ENCODE measurements around the gene LECT2.

The LECT2 gene

DNA sequence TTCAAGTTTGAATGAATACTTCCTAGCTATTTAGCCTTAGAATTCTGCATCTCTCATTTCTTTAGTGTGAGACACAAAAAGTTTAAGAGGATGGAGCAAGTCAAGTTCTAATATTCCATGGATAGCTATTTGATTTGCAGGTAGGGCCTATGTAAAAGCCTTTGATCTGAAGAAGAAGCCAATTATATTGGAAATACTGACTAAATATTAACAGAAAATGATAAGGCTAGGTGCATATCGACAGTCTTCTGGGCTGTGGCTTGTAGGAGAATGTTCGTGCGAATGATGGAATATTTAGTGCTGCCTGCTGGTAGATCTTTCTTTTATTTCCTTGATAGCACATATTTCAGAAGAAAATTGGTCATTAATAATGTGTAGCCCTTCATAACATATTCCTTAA lies at the start of gene LECT2:
TSS of gene LECT2 (minus strand) at position 85 of the 400 bp plus-strand sequence. CDS start 150 bp downstream, outside the sequence.
- no peaks in the 10 kb centered on the region for H3K9me3 Mint-ChIP-seq
- H3K27ac Mint-ChIP-seq, result no peak within 1 kb of the TSS
- no peak for DNase-seq (ENCODE audit: low spot score in 2 of 2)
- H3K36me3 Mint-ChIP-seq, result no peaks in the 10 kb centered on the region
- no peak within 1 kb of the TSS for H3K4me3 Mint-ChIP-seq
- ATAC-seq, result no peak
- no peaks in the 10 kb centered on the region for H3K4me1 Mint-ChIP-seq

DNA sequence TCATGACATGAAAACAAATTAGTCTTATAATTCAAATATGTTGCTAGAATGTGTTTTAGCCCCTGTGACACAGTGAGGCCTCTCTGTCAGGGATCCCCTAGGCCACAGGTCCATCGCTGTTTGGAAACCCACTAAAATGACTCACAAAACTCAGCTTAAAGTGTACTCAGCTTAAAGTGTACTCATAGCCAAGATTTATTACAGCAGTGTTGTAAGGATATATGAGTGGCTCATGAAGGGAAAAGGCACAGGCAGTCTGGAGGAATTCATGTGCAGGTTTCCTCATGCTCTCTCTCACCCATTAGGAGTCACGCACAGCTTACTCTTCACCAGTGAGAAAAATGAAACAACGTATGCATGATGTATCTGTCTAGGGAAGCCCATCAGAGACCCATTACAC lies 49.7 kb upstream of the LECT2 start:
- no peaks in the 10 kb centered on the region for H3K4me1 Mint-ChIP-seq
- no peaks in the 10 kb centered on the region for H3K36me3 Mint-ChIP-seq
- H3K9me3 Mint-ChIP-seq, result no peaks in the 10 kb centered on the region
- H3K4me3 Mint-ChIP-seq, result no peak overlapping the region
- H3K27ac Mint-ChIP-seq, result no peak overlapping the region
- no peak for ATAC-seq
- DNase-seq (ENCODE audit: low spot score in 2 of 2), result peak in 1 of 2 donors; percentile 20

DNA sequence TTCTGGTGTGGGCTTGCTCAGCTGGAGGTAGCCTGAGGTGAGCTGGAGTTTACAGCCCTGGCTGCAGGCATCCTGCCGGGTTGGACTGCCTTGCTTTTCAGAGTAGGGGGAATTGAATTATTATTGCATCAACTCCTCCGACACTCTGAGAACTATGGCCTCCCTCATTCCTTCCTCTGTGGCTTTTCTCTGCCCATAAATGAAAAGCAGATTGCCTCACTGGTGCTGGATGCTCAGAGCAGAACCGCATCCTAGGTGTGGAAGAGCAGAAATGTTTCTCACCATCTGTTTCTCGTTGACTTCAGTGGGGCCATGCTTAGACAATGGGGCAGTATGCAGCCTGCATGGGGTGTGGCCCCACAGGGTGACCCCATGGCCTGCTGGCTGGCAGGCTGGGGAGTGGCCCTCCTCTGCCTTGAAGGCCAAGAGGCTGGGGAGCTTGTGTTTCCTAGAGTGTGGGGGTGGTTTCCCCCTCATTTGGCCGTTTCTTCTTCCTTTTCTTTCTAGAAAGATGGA lies 46.7 kb upstream of the LECT2 start:
- ATAC-seq (no peak), DNase-seq (ENCODE audit: low spot score in 2 of 2) (no peak)
- Mint-ChIP-seq H3K27ac (no peak overlapping the region), H3K36me3 (no peaks in the 10 kb centered on the region), H3K4me1 (no peaks in the 10 kb centered on the region), H3K9me3 (no peaks in the 10 kb centered on the region), H3K4me3 (no peak overlapping the region)

DNA sequence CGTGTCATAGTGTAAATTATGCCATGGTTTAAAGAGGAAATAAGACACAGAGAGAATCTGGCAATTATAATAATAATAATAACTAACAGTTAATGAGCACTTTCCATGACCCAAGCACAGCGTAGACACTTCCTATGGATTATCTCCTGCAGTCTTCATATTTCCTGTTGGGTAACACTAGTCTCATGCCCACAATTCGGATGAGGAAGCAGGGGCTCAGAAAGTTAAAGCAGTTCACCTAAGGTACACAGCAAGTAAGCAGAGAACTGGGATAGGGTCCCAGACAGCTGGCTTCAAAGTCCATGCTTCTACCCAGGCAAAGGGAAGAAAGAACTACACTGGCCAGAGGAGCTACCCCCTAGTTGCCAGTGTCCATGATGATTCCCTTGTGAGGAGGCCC lies 46.1 kb upstream of the LECT2 start:
- Mint-ChIP-seq H3K4me3 (no peak overlapping the region), H3K4me1 (no peaks in the 10 kb centered on the region), H3K9me3 (no peaks in the 10 kb centered on the region), H3K36me3 (no peaks in the 10 kb centered on the region), H3K27ac (no peak overlapping the region)
- ATAC-seq (no peak), DNase-seq (ENCODE audit: low spot score in 2 of 2) (no peak)

DNA sequence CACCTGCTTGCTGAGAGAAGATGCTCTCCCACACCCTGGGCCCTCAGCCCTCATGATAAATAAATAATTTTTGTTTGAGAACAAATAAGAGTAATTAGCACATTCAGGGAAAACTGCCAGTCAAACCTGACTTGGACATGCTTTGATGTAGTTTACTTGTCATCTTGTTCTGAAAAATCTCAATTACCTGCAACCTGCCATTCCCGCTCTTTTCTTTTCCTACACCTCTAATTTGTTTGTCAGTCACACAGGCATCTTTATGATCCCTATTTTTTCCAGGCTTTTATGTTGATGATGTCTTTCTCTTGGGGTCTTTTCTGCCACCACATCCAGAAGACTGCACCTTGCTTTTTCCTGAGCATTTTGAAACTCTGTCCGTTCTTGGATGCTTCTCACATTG lies 45.4 kb upstream of the LECT2 start:
- no peak for ATAC-seq
- Mint-ChIP-seq H3K36me3 (no peaks in the 10 kb centered on the region), H3K9me3 (no peaks in the 10 kb centered on the region)

DNA sequence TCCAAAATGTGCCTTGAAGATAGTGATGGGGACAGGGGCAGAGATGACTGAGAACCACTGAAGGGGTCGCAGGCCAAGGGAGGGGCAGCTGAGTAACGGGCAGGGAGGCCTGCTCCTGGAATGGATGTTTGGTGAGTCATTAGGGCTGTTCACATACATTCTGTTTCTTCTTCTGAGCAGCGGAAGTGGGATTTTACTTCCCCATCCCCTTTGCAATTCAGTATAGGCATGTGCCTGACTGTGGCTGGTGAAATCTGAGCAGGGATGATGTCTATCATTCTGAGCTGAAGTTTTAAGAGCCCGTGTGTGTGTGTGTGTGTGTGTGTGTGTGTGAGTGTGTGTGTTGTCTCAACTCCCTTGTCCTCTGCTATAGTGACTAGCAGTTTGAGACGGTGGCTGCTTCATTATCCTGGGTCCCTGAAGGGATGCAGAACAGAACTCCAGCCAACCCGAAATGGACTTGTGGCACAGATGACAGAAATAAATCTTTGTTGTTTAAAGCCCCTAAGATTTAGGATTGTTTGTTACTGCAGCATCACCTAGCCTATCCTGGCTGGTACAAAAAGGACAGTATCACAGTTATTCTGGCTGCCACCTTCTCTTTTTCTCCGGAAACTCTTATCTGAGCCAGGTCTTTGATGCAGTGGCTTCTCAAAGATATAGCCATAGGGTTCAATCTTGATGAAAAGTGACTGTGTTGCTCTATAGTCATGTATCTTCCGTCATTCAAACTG lies 44.8 kb upstream of the LECT2 start:
- ATAC-seq (no peak), DNase-seq (ENCODE audit: low spot score in 2 of 2) (peak in 1 of 2 donors; percentile 26)
- no peaks in the 10 kb centered on the region for H3K36me3 Mint-ChIP-seq
- no peak overlapping the region for H3K4me3 Mint-ChIP-seq
- no peaks in the 10 kb centered on the region for H3K4me1 Mint-ChIP-seq
- no peak overlapping the region for H3K27ac Mint-ChIP-seq
- no peaks in the 10 kb centered on the region for H3K9me3 Mint-ChIP-seq

More for the DNA sequence above, 45.4 kb upstream of the LECT2 start:
- DNase-seq (ENCODE audit: low spot score in 2 of 2), result no peak
- Mint-ChIP-seq H3K27ac (no peak overlapping the region), H3K4me1 (no peaks in the 10 kb centered on the region), H3K4me3 (no peak overlapping the region)

DNA sequence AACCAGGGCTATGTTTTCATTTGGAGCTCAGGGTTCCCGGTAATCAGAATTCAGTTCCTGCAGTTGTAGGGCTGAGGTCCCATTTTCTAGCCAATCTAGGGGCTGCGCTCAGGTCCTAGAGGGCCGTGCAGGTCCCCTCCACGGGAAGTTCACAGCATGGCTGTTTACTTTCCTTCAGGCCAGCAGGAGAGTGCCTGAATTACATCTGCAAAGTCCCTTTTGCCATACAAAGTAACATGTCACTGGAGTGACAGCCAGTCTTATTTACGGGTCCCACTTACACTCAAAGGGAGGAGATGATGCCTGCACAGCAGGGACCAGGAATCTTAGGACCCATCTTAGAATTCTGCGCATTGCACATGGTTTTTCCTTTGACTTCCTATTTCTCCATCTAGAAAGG lies 44.1 kb upstream of the LECT2 start:
- ATAC-seq, result no peak
- no peaks in the 10 kb centered on the region for H3K9me3 Mint-ChIP-seq
- no peaks in the 10 kb centered on the region for H3K36me3 Mint-ChIP-seq
- DNase-seq (ENCODE audit: low spot score in 2 of 2), result no peak
- no peak overlapping the region for H3K27ac Mint-ChIP-seq
- H3K4me3 Mint-ChIP-seq, result no peak overlapping the region
- H3K4me1 Mint-ChIP-seq, result no peaks in the 10 kb centered on the region

DNA sequence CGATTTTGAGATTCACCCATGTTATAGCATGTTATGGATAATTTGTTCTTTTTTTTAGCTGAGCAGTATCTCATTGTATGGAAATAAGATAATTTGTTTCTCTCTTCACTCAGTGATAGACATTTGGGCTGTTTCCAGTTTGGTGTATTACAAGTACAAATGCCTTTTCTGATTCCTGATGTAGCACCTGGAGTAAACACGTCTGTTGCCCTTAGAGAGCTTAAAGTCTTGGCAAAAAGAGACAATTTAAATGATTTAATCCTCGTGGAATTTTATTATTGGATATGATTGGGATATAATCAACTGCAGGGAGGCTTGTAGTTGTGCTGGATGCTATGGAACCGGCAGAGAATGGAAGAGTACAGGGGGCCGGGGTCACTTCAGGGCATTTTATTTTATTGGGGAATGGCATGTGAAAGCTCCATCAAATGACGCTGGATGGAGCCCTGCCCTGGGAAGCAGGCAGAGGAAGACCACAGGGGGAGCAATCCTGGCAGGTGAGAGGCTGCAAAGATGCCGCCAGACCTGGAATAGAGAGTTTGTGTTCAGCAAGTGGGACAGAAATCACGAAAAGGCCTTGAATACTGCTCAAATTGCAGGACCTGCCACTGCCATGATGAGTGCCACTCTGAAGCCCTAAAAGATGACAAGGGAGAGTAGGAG lies 43.0 kb upstream of the LECT2 start:
- no peak for ATAC-seq
- no peak for DNase-seq (ENCODE audit: low spot score in 2 of 2)
- Mint-ChIP-seq H3K36me3 (no peaks in the 10 kb centered on the region), H3K4me1 (no peaks in the 10 kb centered on the region), H3K9me3 (no peaks in the 10 kb centered on the region), H3K27ac (no peak overlapping the region), H3K4me3 (no peak overlapping the region)

DNA sequence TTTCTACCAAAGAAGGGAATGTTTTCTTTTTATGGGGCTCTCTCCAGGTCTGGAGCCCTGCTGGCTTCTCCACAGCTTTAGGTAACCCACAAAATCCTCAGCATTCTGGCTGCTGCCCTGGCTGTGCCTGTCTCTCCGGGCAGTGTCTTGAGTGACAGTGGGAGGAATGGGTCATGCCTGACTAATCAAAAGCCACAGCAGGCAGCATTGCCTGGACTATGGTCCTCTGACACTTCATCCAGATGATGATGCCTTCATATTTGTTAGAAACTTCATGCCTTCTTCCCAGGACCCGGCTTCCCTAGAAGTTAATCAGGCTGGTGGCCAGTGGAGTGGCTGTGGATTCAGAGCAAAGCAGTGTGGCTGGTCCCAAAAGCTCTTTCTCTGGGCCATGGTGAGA lies 41.8 kb upstream of the LECT2 start:
- H3K4me1 Mint-ChIP-seq, result no peaks in the 10 kb centered on the region
- ATAC-seq (no peak), DNase-seq (ENCODE audit: low spot score in 2 of 2) (no peak)
- H3K27ac Mint-ChIP-seq, result no peak overlapping the region
- H3K4me3 Mint-ChIP-seq, result no peak overlapping the region
- H3K9me3 Mint-ChIP-seq, result no peaks in the 10 kb centered on the region
- H3K36me3 Mint-ChIP-seq, result no peaks in the 10 kb centered on the region

DNA sequence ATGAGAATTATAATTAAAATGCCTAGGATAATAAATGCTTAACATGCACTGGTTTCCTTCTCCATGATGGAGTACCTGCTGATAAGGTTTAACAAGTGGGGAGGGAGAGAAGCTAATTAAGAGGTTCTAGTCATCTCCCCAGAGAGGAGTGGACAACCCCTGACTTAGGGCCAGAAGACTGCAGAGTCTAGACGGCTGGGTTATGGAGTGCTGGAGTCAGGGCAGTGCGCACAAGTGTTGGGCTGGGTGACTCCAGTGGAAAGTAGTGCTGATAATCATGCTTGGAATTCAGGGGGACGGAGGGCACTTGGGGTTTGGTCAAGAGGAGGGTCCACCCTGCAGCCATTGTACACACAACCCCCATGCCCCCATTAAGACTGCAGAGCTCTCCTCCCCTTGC lies 41.2 kb upstream of the LECT2 start:
- Mint-ChIP-seq H3K4me1 (no peaks in the 10 kb centered on the region), H3K36me3 (no peaks in the 10 kb centered on the region), H3K4me3 (no peak overlapping the region), H3K27ac (no peak overlapping the region), H3K9me3 (no peaks in the 10 kb centered on the region)
- ATAC-seq (no peak), DNase-seq (ENCODE audit: low spot score in 2 of 2) (no peak)

DNA sequence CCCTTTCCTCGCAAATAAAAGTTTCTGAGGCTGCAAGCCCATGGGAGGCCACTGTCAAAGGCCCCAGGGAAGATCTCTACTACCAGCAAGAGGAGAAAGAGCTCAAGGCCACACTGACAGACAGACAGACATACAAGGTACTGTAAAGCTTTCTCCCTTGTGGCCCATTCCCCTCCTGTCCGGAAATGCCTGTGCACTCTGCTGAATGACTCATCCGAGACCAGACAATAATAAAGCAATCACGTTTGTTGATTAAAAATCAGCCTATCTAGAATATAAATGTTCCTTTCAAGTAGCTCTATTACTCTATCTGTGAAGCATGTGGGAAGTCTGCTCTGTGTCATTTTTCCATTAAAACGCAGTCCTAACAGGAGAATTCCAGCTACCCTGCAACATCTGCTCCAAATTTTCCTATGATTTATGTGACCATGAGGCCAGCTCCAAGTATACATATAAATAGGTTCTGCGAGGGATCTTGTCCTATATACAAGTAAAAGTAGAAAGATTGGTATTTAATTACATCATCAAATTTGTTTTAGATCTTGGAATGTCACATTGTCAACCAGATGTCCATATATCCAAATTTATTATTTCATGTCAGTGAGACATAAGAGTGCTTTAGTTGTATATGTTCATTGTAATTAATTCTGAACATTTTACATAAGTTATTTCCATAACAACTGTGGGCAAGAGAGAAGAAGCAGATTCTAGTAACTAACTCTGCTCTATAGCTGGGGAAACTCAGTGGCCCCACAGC lies 39.3 kb upstream of the LECT2 start:
- no peak overlapping the region for H3K4me3 Mint-ChIP-seq
- DNase-seq (ENCODE audit: low spot score in 2 of 2), result no peak
- no peak for ATAC-seq
- H3K36me3 Mint-ChIP-seq, result no peaks in the 10 kb centered on the region
- H3K9me3 Mint-ChIP-seq, result no peaks in the 10 kb centered on the region
- H3K4me1 Mint-ChIP-seq, result no peaks in the 10 kb centered on the region
- H3K27ac Mint-ChIP-seq, result no peak overlapping the region

DNA sequence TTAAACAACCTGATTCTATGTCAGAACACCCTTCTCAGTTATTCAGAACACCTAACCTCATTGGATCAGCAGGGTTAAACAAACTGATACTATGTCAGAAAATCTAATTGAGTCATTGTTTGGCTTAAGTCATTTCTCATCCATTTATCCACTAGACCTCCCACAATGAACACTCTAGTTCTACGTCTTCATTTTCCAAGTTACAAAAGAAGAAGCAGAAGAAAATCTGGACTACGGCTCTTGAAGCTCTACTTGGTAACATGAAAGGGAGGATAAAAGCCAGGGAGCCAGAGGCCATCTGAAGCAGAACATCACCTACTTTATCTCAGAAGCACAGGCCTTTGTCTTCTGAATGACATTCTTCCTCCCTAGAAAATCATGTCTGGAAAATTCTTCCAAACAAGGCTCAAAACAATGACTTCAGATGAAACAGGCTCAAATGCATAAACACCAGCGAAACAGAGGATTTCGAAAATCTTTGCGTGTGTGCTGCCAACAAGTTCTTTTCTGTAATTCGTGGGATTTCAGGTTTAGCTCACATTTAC lies 38.6 kb upstream of the LECT2 start:
- Mint-ChIP-seq H3K9me3 (no peaks in the 10 kb centered on the region), H3K36me3 (no peaks in the 10 kb centered on the region), H3K27ac (no peak overlapping the region), H3K4me1 (no peaks in the 10 kb centered on the region), H3K4me3 (no peak overlapping the region)
- DNase-seq (ENCODE audit: low spot score in 2 of 2) (no peak), ATAC-seq (peak; percentile 55)

DNA sequence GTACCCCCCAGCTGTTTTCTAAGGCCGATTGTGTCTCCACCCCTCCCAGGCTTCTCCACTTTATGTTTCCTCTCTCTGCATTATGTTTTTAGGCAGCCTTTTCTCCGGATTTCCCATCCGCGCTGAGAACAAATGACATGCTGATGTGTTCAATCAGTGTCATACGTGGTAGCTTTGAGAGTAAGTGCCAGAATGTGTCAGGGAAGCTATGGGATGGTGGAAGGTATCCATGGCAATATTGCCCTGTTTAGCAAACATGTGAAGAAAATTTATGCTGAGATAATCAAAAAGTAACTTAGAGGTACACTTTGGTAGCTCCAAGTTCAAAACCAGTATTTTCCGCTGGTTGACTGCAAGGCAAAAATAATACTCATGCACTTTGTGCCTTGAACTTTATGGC lies 36.6 kb upstream of the LECT2 start:
- H3K4me3 Mint-ChIP-seq, result no peak overlapping the region
- ATAC-seq (no peak), DNase-seq (ENCODE audit: low spot score in 2 of 2) (no peak)
- H3K4me1 Mint-ChIP-seq, result no peaks in the 10 kb centered on the region
- H3K27ac Mint-ChIP-seq, result no peak overlapping the region
- no peaks in the 10 kb centered on the region for H3K36me3 Mint-ChIP-seq
- H3K9me3 Mint-ChIP-seq, result no peaks in the 10 kb centered on the region

DNA sequence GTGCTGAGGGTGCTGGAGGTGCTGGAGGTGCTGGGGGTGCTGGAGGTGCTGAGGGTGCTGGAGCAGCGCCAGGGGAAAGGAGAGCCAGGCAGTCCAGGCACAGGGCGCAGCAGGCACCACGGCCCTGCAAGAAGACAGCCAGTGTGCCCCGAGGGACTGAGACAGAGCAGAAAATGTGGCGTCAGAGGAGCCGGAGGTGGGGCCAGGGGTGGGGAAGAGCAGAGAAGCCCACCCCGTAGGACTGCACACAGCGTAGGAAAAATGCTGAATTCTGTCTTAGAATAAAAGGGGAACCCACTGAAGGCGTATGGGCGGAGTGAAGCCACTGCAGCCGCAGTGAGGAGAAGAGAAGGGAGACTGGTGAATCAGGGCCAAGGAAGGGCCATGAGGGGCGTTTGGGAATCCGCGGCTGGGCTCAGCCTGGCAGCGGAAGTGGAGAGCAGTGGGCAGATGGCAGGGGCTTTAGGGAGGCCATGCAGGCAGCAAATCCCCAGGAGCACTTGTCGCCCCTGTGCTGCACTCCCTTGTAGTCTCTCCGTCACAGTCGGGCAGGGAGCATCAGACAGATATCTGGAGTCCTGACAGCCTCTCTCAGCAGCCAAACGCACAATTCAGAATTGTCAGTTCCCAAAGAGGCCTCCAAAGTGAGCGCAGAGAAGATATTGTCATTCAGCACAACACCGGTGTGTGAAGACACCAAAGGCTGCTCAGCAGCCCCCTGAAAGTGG lies 35.9 kb upstream of the LECT2 start:
- Mint-ChIP-seq H3K4me3 (no peak overlapping the region), H3K9me3 (no peaks in the 10 kb centered on the region), H3K4me1 (no peaks in the 10 kb centered on the region), H3K27ac (no peak overlapping the region), H3K36me3 (no peaks in the 10 kb centered on the region)
- DNase-seq (ENCODE audit: low spot score in 2 of 2) (no peak), ATAC-seq (no peak)

DNA sequence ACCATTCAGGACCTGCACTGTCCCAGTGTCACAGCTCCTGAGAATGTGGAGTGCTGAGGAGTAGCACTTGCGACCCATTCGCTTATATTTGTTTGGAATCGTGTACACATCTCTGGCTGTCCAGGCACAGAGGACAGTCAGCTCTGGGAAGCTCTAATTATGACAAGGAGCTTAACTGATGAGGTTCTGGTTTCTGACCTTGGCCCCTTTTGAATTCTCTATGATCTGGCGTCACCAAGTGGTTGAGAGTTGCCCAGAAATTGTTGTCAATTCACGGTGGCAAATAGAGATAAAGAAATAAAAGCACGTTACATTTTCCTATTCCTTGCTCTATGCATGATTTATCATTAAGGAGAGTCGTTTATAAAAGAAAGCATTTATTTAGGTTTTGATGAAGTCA lies 34.9 kb upstream of the LECT2 start:
- DNase-seq (ENCODE audit: low spot score in 2 of 2) (no peak), ATAC-seq (no peak)
- Mint-ChIP-seq H3K9me3 (no peaks in the 10 kb centered on the region), H3K4me1 (no peaks in the 10 kb centered on the region), H3K4me3 (no peak overlapping the region), H3K36me3 (no peaks in the 10 kb centered on the region), H3K27ac (no peak overlapping the region)

Data from stimulated activated effector memory CD8-positive, alpha-beta T cell treated with anti-CD3 and anti-CD28 coated beads, Interleukin-12 subunit alpha, Interleukin-12 subunit beta, amount 100 ng/mL, for 72 hours (primary cell).